Astrocyte (in vitro differentiated cells and primary cell): ENCODE results near the gene RPL18. TPM values are rescaled to one million over a fixed set of nuclear protein-coding genes. Genes with fewer than 3 reads are reported as not detected.

Source experiments
- DNase-seq: peaks from one replicate; pipeline ENCODE4 v3.0.0-alpha.2; 2010; ENCODE audit warnings: low read depth
- FAIRE-seq: peaks from 2 replicates; lab custom pipeline; 2011; peaks lifted over from hg19 to GRCh38; lab: Jason Lieb, UNC
- H2AFZ ChIP-seq: 2 replicates; pipeline ENCODE4 v1.6.0; 2012; ENCODE audit warnings: low read depth, low read length, inconsistent platforms
- H3K27ac ChIP-seq: 2 replicates; pipeline ENCODE4 v1.5.1; 2011; ENCODE audit warnings: low read depth, low read length, inconsistent platforms
- H3K27me3 ChIP-seq: 2 replicates; pipeline ENCODE4 v1.6.0; 2011; ENCODE audit warnings: low read length, inconsistent platforms; ENCODE audit not compliant: insufficient read depth
- H3K36me3 ChIP-seq: 2 replicates; pipeline ENCODE4 v1.5.1; 2011; ENCODE audit warnings: low read length, inconsistent platforms; ENCODE audit not compliant: insufficient read depth
- H3K4me1 ChIP-seq: 2 replicates; pipeline ENCODE4 v1.5.1; 2011; ENCODE audit warnings: low read length, inconsistent platforms; ENCODE audit not compliant: insufficient read depth
- H3K4me2 ChIP-seq: 2 replicates; pipeline ENCODE4 v1.6.0; 2012; ENCODE audit warnings: low read length, inconsistent platforms
- H3K4me3 ChIP-seq: 2 replicates; pipeline ENCODE4 v1.5.1; 2011; ENCODE audit warnings: low read depth, mild to moderate bottlenecking, low read length, inconsistent platforms; ENCODE audit not compliant: insufficient read depth
- H3K79me2 ChIP-seq: 2 replicates; pipeline ENCODE4 v1.6.0; 2012; ENCODE audit warnings: mild to moderate bottlenecking, low read length, inconsistent platforms; ENCODE audit not compliant: insufficient read depth
- H3K9ac ChIP-seq: 2 replicates; pipeline ENCODE4 v1.6.0; 2012; ENCODE audit warnings: mild to moderate bottlenecking, low read length, inconsistent platforms
- H3K9me3 ChIP-seq: 2 replicates; pipeline ENCODE4 v1.5.1; 2012; ENCODE audit warnings: low read depth, mild to moderate bottlenecking, low read length, inconsistent platforms; ENCODE audit not compliant: insufficient read depth
- H4K20me1 ChIP-seq: 2 replicates; pipeline ENCODE4 v1.6.0; 2012; ENCODE audit warnings: low read length, inconsistent platforms; ENCODE audit not compliant: insufficient read depth
- H3K27ac Mint-ChIP-seq: one replicate; pipeline ENCODE4 v1.8.0; 2021; ENCODE audit warnings: mild to moderate bottlenecking, mixed read lengths; ENCODE audit not compliant: unreplicated experiment
- H3K27me3 Mint-ChIP-seq: one replicate; pipeline ENCODE4 v1.8.0; 2021; ENCODE audit warnings: low read depth, mixed read lengths; ENCODE audit not compliant: unreplicated experiment
- H3K36me3 Mint-ChIP-seq: one replicate; pipeline ENCODE4 v1.8.0; 2021; ENCODE audit warnings: low read depth, mixed read lengths; ENCODE audit not compliant: unreplicated experiment
- H3K4me1 Mint-ChIP-seq: one replicate; pipeline ENCODE4 v1.8.0; 2021; ENCODE audit warnings: low read depth, mixed read lengths; ENCODE audit not compliant: unreplicated experiment
- H3K4me3 Mint-ChIP-seq: one replicate; pipeline ENCODE4 v1.8.0; 2021; ENCODE audit warnings: mild to moderate bottlenecking, moderate library complexity, mixed read lengths; ENCODE audit not compliant: unreplicated experiment
- H3K9me3 Mint-ChIP-seq: one replicate; pipeline ENCODE4 v1.8.0; 2021; ENCODE audit warnings: mild to moderate bottlenecking, mixed read lengths; ENCODE audit not compliant: unreplicated experiment
- EZH2 ChIP-seq: IDR thresholded peaks from 2 replicates; pipeline ENCODE4 v1.6.1; 2012; ENCODE audit warnings: mild to moderate bottlenecking, low read length, inconsistent platforms; ENCODE audit not compliant: insufficient read depth
- total RNA-seq: library from RNA; stranded (reverse); gene quantifications from 2 replicates; pipeline ENCODE4 v1.2.1, GENCODE V29; 2021
- TF ChIP-seq, protein P1 (sequence below): IDR thresholded peaks from 2 replicates; pipeline ENCODE4 v1.5.1; 2011; ENCODE audit warnings: low read depth, mild to moderate bottlenecking, inconsistent platforms, low read length, moderate library complexity; ENCODE audit not compliant: insufficient read depth

The RPL18 gene
- total RNA-seq, 1 donor from 2014 or later: 1,102 TPM

DNA sequence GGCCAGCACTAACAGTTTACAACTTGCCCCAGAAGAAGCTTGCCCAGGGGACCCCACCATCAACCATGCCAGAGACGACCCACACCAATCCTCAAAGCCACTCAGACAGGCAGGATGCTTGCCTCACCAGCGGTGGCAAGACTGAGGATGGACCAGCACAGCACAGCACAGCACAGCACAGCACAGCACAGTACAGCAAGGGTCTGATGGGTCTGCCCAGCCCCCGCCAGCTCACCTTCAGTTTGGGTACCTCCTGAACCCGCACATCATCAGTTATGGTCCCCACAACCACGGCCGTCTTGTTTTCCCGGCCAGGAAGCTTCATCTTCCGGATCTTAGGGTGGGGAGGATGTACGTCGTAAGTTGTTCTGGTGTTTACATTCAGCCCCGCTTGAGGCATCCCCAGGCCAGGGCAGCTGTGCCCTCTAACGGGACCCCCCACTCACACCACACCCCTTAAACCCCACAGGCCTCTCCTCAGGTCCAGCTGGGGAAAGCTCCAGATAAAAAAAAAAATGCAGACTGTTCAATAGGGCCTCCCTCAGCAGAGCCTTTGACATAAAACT lies 2.4 kb downstream of the RPL18 start:
- peak overlapping the region; percentile 99 for H3K4me3 ChIP-seq
- H3K4me1 ChIP-seq: peaks cover 38% of the 10 kb centered on the region
- peaks cover 21% of the 10 kb centered on the region for H3K36me3 ChIP-seq
- Mint-ChIP-seq H3K27me3 (no peaks in the 10 kb centered on the region), H3K4me3 (peak overlapping the region; percentile 99), H3K27ac (peak overlapping the region; percentile 99), H3K9me3 (no peaks in the 10 kb centered on the region), H3K4me1 (peaks cover 31% of the 10 kb centered on the region), H3K36me3 (peaks cover 16% of the 10 kb centered on the region)
- no peak for TF ChIP-seq EZH2
- TF ChIP-seq, protein P1, sequence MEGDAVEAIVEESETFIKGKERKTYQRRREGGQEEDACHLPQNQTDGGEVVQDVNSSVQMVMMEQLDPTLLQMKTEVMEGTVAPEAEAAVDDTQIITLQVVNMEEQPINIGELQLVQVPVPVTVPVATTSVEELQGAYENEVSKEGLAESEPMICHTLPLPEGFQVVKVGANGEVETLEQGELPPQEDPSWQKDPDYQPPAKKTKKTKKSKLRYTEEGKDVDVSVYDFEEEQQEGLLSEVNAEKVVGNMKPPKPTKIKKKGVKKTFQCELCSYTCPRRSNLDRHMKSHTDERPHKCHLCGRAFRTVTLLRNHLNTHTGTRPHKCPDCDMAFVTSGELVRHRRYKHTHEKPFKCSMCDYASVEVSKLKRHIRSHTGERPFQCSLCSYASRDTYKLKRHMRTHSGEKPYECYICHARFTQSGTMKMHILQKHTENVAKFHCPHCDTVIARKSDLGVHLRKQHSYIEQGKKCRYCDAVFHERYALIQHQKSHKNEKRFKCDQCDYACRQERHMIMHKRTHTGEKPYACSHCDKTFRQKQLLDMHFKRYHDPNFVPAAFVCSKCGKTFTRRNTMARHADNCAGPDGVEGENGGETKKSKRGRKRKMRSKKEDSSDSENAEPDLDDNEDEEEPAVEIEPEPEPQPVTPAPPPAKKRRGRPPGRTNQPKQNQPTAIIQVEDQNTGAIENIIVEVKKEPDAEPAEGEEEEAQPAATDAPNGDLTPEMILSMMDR: no peak
- peak overlapping the region; percentile 93 for H3K4me2 ChIP-seq
- peak overlapping the region; percentile 99 for H3K9ac ChIP-seq
- DNase-seq (no peak), FAIRE-seq (no peak)
- H3K27me3 ChIP-seq: no peaks in the 10 kb centered on the region
- H3K79me2 ChIP-seq: peaks cover 48% of the 10 kb centered on the region
- H3K9me3 ChIP-seq: no peaks in the 10 kb centered on the region
- peaks cover 52% of the 10 kb centered on the region for H4K20me1 ChIP-seq
- no peak overlapping the region for H2AFZ ChIP-seq
- no peak overlapping the region for H3K27ac ChIP-seq

DNA sequence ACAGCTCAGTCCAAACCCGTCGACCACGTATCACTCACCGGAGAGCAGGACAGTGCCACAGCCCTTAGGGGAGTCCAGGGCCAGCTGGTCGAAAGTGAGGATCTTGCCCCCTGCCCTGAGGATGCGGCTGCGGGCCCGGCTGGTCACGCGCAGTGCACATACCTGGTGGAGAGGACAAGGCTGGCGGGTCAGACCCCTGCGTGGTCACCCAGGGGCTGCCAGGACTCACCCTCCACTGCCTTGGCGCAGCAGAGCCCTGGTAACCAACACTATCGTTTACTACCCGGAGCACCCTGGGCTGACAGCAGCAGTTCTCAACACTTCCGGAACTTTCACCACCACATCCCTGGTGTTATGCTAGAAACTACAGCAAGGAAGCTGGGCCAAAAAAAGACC lies 2.9 kb downstream of the RPL18 start:
- Mint-ChIP-seq H3K27ac (no peak overlapping the region), H3K9me3 (no peaks in the 10 kb centered on the region), H3K4me1 (peaks cover 29% of the 10 kb centered on the region), H3K36me3 (peaks cover 16% of the 10 kb centered on the region), H3K27me3 (no peaks in the 10 kb centered on the region), H3K4me3 (peak overlapping the region; percentile 99)
- Histone ChIP-seq H3K4me3 (peak overlapping the region; percentile 99), H3K9me3 (no peaks in the 10 kb centered on the region), H4K20me1 (peaks cover 52% of the 10 kb centered on the region), H2AFZ (no peak overlapping the region), H3K4me2 (peak overlapping the region; percentile 93), H3K79me2 (peaks cover 48% of the 10 kb centered on the region), H3K36me3 (peaks cover 21% of the 10 kb centered on the region), H3K27ac (no peak overlapping the region), H3K9ac (peak overlapping the region; percentile 99), H3K4me1 (peaks cover 38% of the 10 kb centered on the region), H3K27me3 (no peaks in the 10 kb centered on the region)
- DNase-seq: no peak
- no peak for FAIRE-seq
- TF ChIP-seq EZH2: no peak
- TF ChIP-seq, protein P1: no peak
